Measurements from ENCODE around the gene TRIM9. TPM values are rescaled to one million over a fixed set of nuclear protein-coding genes. Genes with fewer than 3 reads are reported as not detected.
"Not testable (repeated sequence)": the region's sequence is repeated elsewhere in the genome, so short reads cannot be mapped to it uniquely, and the experiment has no call there.

Gene TRIM9
- total RNA-seq, 3 donors from 2014 or later: 0.72 to 8.7 (median 3.9) TPM

- Histone ChIP-seq H3K4me1 (ENCODE audit: low read depth) (peaks cover under 1% of the 10 kb centered on the region), H3K4me3 (peak within 1 kb of the TSS; percentile 35), H3K9me3 (no peaks in the 10 kb centered on the region), H3K36me3 (ENCODE audit: low read depth) (no peaks in the 10 kb centered on the region)
- intact Hi-C loops (cut with DNase I, micrococcal nuclease): no loop called here
- DNase-seq (peak; percentile 73 to 87 (median 86)), ATAC-seq (peak; percentile 94)
- no peak for TF ChIP-seq CTCF (IDR thresholded peaks at IDR 0.05)
These were observed 150.8 kb downstream of the TRIM9 start, which contains the start of gene PYGL for GRCh38 chr14:50943943-50944646. PYGL (minus strand) TSS chr14:50944483; CDS start chr14:50944403, 80 bp downstream.

DNA sequence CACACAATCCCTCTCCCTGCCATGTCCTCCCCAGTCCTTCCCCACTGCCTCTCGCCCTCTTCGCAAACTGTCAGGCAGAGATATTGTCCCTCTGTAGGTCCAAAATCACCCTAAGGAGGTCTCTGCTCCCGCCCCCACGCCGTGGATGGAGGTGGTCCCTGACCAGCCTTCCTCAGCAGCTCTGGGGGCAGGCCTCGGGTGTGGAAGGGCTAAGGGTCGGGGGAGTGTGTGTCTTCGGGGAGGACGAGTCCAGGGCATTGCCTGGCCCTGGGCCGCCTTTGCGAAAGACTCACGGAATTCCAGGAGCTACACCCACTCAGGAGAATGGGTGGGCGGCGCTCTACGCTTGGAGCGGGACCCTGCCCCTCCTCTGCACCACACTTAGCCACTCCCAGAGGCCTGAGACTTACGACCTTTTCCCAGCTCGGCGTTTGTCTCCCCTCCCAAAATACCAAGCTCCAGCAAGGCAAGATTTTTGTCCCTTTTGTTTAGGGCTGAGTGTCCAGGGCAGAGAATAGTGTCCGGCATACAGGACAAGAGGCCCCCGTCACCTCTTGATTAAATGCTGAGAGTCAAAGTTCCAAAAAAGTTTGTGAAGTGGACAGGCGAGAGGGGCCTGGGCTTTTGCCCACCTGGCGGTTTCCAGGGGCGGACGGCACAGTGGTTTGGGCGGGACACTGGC, 151.5 kb downstream of the TRIM9 start:
- intact Hi-C loops (cut with DNase I, micrococcal nuclease): no loop called here
- ATAC-seq (peak; percentile 63), DNase-seq (peak; percentile 53 to 72 (median 72))
- TF ChIP-seq CTCF (IDR thresholded peaks at IDR 0.05): no peak
- Histone ChIP-seq H3K4me1 (ENCODE audit: low read depth) (peaks cover 7% of the 10 kb centered on the region), H3K36me3 (ENCODE audit: low read depth) (no peaks in the 10 kb centered on the region), H3K9me3 (no peaks in the 10 kb centered on the region), H3K4me3 (peak overlapping the region; percentile 35)

GRCh38 chr14:50941638-50942037, 153.3 kb downstream of the TRIM9 start:
- H3K4me1 ChIP-seq (ENCODE audit: low read depth); H3K4me3 ChIP-seq; intact Hi-C loops (cut with DNase I, micrococcal nuclease); H3K9me3 ChIP-seq; ATAC-seq; DNase-seq; H3K36me3 ChIP-seq (ENCODE audit: low read depth): not testable (repeated sequence)

GRCh38 chr14:50941151-50941550, 153.8 kb downstream of the TRIM9 start:
- Histone ChIP-seq H3K9me3 (no peaks in the 10 kb centered on the region), H3K4me1 (ENCODE audit: low read depth) (peaks cover 8% of the 10 kb centered on the region), H3K36me3 (ENCODE audit: low read depth) (no peaks in the 10 kb centered on the region), H3K4me3 (no peak overlapping the region)
- intact Hi-C loops (cut with DNase I, micrococcal nuclease): no loop called here
- no peak for TF ChIP-seq CTCF (IDR thresholded peaks at IDR 0.05)
- ATAC-seq: no peak
- no peak for DNase-seq

DNA sequence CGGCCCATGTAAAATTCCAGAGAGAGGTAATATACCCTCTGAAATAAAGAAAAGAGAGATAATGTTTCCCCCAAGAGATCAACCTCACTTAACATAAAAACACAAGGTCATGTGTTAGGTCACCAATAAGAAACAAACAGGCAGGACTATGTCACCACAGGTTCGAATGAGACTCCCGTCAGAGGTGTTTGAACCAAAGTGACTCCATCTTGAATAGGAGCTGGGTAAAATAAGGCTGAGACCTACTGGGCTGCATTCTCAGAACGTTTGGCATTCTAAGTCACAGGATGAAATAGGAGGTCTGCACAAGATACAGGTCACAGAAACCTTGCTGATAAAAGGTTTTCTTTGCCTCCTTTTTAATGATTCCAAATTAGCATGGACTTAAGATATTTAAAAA, 157.1 kb downstream of the TRIM9 start:
- no peak for TF ChIP-seq CTCF (IDR thresholded peaks at IDR 0.05)
- intact Hi-C loops (cut with DNase I, micrococcal nuclease): no loop called here

GRCh38 chr14:50937325-50937724, 157.6 kb downstream of the TRIM9 start:
- H3K9me3 ChIP-seq: no peaks in the 10 kb centered on the region
- TF ChIP-seq CTCF (IDR thresholded peaks at IDR 0.05): no peak
- H3K4me3 ChIP-seq: no peak overlapping the region
- H3K4me1 ChIP-seq (ENCODE audit: low read depth): peaks cover 8% of the 10 kb centered on the region
- intact Hi-C loops (cut with DNase I, micrococcal nuclease): no loop called here
- H3K36me3 ChIP-seq (ENCODE audit: low read depth): no peaks in the 10 kb centered on the region
- no peak for DNase-seq
- ATAC-seq: no peak

More for the DNA sequence above, 157.1 kb downstream of the TRIM9 start:
- DNase-seq (no peak), ATAC-seq (no peak)
- H3K4me3 ChIP-seq: no peak overlapping the region
- no peaks in the 10 kb centered on the region for H3K9me3 ChIP-seq
- H3K4me1 ChIP-seq (ENCODE audit: low read depth): peaks cover 8% of the 10 kb centered on the region
- H3K36me3 ChIP-seq (ENCODE audit: low read depth): no peaks in the 10 kb centered on the region

Measured in mucosa of descending colon (tissue), 3 donors.